CD4-positive, CD25-positive, alpha-beta regulatory T cell (primary cell): ENCODE results near the gene PPP1R3F. TPM values are rescaled to one million over a fixed set of nuclear protein-coding genes. Genes with fewer than 3 reads are reported as not detected.

Source experiments
- ATAC-seq, 2 donors: fragments of 150-1000 bp; cut with Tn5 transposase; one replicate each; pipeline ENCODE4 v1.10.0; 2021; ENCODE audit warnings: low read depth in 2 of 2, moderate number of reproducible peaks in 2 of 2, moderate library complexity in 1 of 2
- DNase-seq, 3 donors: peaks; one replicate each; pipeline versions ENCODE4 v3.0.0 to v3.0.0-alpha.2; 2012 to 2022; ENCODE audit warnings: mixed read lengths in 1 of 3
- H3K27ac ChIP-seq: one replicate; pipeline ENCODE4 v1.7.0; 2013; ENCODE audit warnings: mild to moderate bottlenecking, low read length; ENCODE audit not compliant: insufficient read depth, poor library complexity, severe bottlenecking
- H3K27me3 ChIP-seq: one replicate; pipeline ENCODE4 v1.7.0; 2013; ENCODE audit warnings: low read length; ENCODE audit not compliant: control insufficient read depth, insufficient read depth
- H3K36me3 ChIP-seq: one replicate; pipeline ENCODE4 v1.7.0; 2013; ENCODE audit warnings: mild to moderate bottlenecking, low read length, moderate library complexity; ENCODE audit not compliant: control insufficient read depth, insufficient read depth
- H3K4me1 ChIP-seq: 2 replicates; pipeline ENCODE4 v1.7.0; 2013; ENCODE audit warnings: mild to moderate bottlenecking, low read length; ENCODE audit not compliant: insufficient read depth, control insufficient read depth, poor library complexity, severe bottlenecking
- H3K4me3 ChIP-seq: one replicate; pipeline ENCODE4 v1.7.0; 2013; ENCODE audit warnings: low read depth, mild to moderate bottlenecking, low read length, moderate library complexity
- H3K9me3 ChIP-seq, 2 experiments: 1 replicate in 1 of 2; 2 replicates in 1 of 2; pipeline ENCODE4 v1.7.0; 2013; ENCODE audit warnings: low read length in 2 of 2, mild to moderate bottlenecking in 1 of 2, moderate library complexity in 1 of 2; ENCODE audit not compliant: control insufficient read depth in 2 of 2
- H3K27ac Mint-ChIP-seq, 3 donors: one replicate each; pipeline ENCODE4 v1.8.0; 2020 to 2022; ENCODE audit warnings: mild to moderate bottlenecking in 3 of 3, mixed read lengths in 3 of 3, moderate library complexity in 2 of 3
- H3K27me3 Mint-ChIP-seq: one replicate; pipeline ENCODE4 v1.8.0; 2022; ENCODE audit warnings: mild to moderate bottlenecking, mixed read lengths
- H3K36me3 Mint-ChIP-seq: one replicate; pipeline ENCODE4 v1.8.0; 2020; ENCODE audit warnings: mixed read lengths
- H3K4me1 Mint-ChIP-seq, 4 donors: one replicate each; pipeline ENCODE4 v1.8.0; 2020 to 2022; ENCODE audit warnings: mixed read lengths in 4 of 4, mild to moderate bottlenecking in 1 of 4
- H3K4me3 Mint-ChIP-seq, 4 donors: one replicate each; pipeline ENCODE4 v1.8.0; 2020 to 2022; ENCODE audit warnings: mild to moderate bottlenecking in 4 of 4, mixed read lengths in 4 of 4, moderate library complexity in 3 of 4
- H3K9me3 Mint-ChIP-seq, 7 donors: one replicate each; pipeline ENCODE4 v1.8.0; 2020 to 2022; ENCODE audit warnings: mixed read lengths in 7 of 7, mild to moderate bottlenecking in 3 of 7, moderate library complexity in 2 of 7
- polyA plus RNA-seq, 4 donors: library from polyadenylated mRNA; unstranded; fragments of 300-500 nt; fragmentation: Illumina TruSeq; gene quantifications; one replicate each; pipeline ENCODE4 v1.2.3, GENCODE V29; 2021
- total RNA-seq: library from RNA; stranded (reverse); gene quantifications from one replicate; pipeline ENCODE4 v1.2.3, GENCODE V29; 2022

Gene PPP1R3F, protein sequence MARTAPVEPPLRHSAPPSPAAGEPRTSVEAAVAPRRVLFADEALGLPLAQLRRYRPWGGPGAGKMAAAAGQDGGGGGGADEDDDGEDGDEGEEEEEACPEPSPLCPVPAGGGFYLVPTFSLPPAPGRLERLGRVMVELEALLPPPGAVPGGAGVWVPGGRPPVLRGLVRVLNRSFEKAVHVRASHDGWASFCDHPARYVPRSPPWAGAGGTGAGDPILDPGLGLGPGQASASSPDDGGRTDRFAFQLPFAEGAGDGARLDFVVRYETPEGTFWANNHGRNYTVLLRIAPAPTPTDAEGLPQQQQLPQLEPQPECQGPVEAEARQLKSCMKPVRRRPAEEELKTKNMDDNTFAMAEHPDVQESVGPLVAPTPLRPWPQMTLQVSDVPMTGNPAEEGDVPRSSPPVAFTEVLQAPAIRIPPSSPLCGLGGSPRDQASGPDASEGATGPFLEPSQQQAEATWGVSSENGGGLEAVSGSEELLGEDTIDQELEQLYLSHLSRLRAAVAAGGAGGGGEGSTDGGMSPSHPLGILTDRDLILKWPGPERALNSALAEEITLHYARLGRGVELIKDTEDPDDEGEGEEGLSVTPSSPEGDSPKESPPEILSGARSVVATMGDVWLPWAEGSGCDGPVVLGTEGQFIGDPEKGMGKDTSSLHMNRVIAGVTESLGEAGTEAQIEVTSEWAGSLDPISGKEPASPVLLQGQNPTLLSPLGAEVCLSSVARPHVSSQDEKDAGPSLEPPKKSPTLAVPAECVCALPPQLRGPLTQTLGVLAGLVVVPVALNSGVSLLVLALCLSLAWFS
- 19.4 TPM for total RNA-seq
- 10 to 100 TPM; 11.8 to 28.0 (median 15.1) TPM for polyA plus RNA-seq

DNA sequence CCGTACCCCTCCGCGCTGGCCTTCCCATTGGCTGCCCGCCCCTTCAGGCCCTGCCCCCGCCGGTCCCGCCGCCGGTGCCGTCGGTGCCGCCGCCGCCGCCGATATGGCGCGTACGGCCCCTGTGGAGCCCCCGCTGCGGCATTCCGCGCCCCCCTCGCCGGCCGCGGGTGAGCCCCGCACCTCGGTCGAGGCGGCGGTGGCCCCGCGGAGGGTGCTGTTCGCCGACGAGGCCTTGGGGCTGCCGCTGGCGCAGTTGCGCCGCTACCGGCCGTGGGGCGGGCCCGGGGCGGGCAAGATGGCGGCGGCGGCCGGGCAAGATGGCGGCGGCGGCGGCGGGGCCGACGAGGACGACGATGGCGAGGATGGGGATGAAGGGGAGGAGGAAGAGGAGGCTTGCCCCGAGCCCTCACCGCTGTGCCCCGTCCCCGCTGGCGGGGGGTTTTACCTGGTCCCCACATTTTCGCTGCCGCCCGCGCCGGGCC, at the start of gene PPP1R3F:
TSS of gene PPP1R3F (plus strand) at position 27 of the 482 bp plus-strand sequence. CDS start at position 104, 77 bp downstream.
- no peak for ATAC-seq
- H3K9me3 Mint-ChIP-seq, result no peaks in the 10 kb centered on the region
- peaks cover 76% of the 10 kb centered on the region for H3K4me1 ChIP-seq
- H3K27ac Mint-ChIP-seq, result peak within 1 kb of the TSS; percentile 98 to 100 (median 99)
- peaks cover 6% of the 10 kb centered on the region for H3K36me3 Mint-ChIP-seq
- peak in 1 of 3 donors; percentile 43 for DNase-seq
- H3K4me3 ChIP-seq, result peak within 1 kb of the TSS; percentile 85
- H3K9me3 ChIP-seq, result no peaks in the 10 kb centered on the region
- H3K36me3 ChIP-seq, result no peaks in the 10 kb centered on the region
- H3K27me3 ChIP-seq, result no peaks in the 10 kb centered on the region
- peaks cover 0 to 75% (median 24%) of the 10 kb centered on the region in 4 donors for H3K4me1 Mint-ChIP-seq
- no peaks in the 10 kb centered on the region for H3K27me3 Mint-ChIP-seq
- peak within 1 kb of the TSS; percentile 89 to 100 (median 96) for H3K4me3 Mint-ChIP-seq
- H3K27ac ChIP-seq, result peak within 1 kb of the TSS; percentile 97

DNA sequence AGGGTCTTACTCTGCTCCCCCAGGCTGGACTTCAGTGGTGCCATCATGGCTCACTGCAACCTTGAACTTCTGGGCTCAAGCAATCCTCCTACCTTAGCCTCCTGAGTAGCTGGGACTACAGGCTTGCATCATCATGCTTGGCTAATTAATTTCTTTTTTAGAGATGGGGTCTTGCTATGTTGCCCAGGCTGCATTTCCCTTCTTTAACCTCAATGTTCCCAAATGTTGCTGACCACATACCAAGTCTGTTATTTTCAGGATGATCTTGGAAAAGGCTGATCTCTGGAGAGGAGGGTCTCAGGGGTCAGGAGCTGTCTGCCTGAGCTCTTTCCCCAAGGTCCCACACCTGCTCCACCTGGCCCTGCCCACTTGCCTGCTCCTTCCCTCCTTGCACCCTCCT, 49.5 kb upstream of the PPP1R3F start:
- Mint-ChIP-seq H3K36me3 (no peaks in the 10 kb centered on the region), H3K9me3 (peaks cover 0 to 2% (median 0%) of the 10 kb centered on the region in 7 donors), H3K27me3 (no peaks in the 10 kb centered on the region), H3K4me3 (no peak overlapping the region), H3K4me1 (peaks cover 0 to 3% (median 1%) of the 10 kb centered on the region in 4 donors), H3K27ac (no peak overlapping the region)
- Histone ChIP-seq H3K36me3 (no peaks in the 10 kb centered on the region), H3K4me1 (no peaks in the 10 kb centered on the region), H3K27ac (no peak overlapping the region), H3K4me3 (no peak overlapping the region), H3K9me3 (no peaks in the 10 kb centered on the region), H3K27me3 (no peaks in the 10 kb centered on the region)
- ATAC-seq, result no peak
- DNase-seq, result no peak

GRCh38 chrX:49221868-49222267, 47.7 kb upstream of the PPP1R3F start:
- H3K9me3 Mint-ChIP-seq, result peaks cover 0 to 2% (median 0%) of the 10 kb centered on the region in 7 donors

GRCh38 chrX:49225858-49226257, 43.7 kb upstream of the PPP1R3F start:
- Histone ChIP-seq H3K27ac (no peak overlapping the region), H3K4me1 (peaks cover 2% of the 10 kb centered on the region), H3K4me3 (no peak overlapping the region), H3K36me3 (no peaks in the 10 kb centered on the region), H3K27me3 (no peaks in the 10 kb centered on the region), H3K9me3 (no peaks in the 10 kb centered on the region)
- Mint-ChIP-seq H3K27ac (no peak overlapping the region), H3K27me3 (no peaks in the 10 kb centered on the region), H3K4me1 (peaks cover 0 to 8% (median 1%) of the 10 kb centered on the region in 4 donors), H3K36me3 (no peaks in the 10 kb centered on the region), H3K4me3 (no peak overlapping the region), H3K9me3 (peaks cover 0 to 2% (median 0%) of the 10 kb centered on the region in 7 donors)
- DNase-seq (no peak), ATAC-seq (no peak)

More at GRCh38 chrX:49221868-49222267, 47.7 kb upstream of the PPP1R3F start:
- peaks cover 0 to 3% (median 1%) of the 10 kb centered on the region in 4 donors for H3K4me1 Mint-ChIP-seq
- no peaks in the 10 kb centered on the region for H3K27me3 Mint-ChIP-seq
- Histone ChIP-seq H3K27ac (no peak overlapping the region), H3K9me3 (no peaks in the 10 kb centered on the region), H3K27me3 (no peaks in the 10 kb centered on the region), H3K36me3 (no peaks in the 10 kb centered on the region), H3K4me1 (no peaks in the 10 kb centered on the region), H3K4me3 (no peak overlapping the region)
- ATAC-seq, result no peak
- DNase-seq, result no peak
- no peaks in the 10 kb centered on the region for H3K36me3 Mint-ChIP-seq
- no peak overlapping the region for H3K4me3 Mint-ChIP-seq
- no peak overlapping the region for H3K27ac Mint-ChIP-seq

- no peaks in the 10 kb centered on the region for H3K36me3 Mint-ChIP-seq
- no peaks in the 10 kb centered on the region for H3K36me3 ChIP-seq
- no peak overlapping the region for H3K4me3 ChIP-seq
- H3K27ac ChIP-seq, result no peak overlapping the region
- peaks cover 8% of the 10 kb centered on the region for H3K4me1 ChIP-seq
- no peak for DNase-seq
- no peak overlapping the region for H3K4me3 Mint-ChIP-seq
- H3K27me3 Mint-ChIP-seq, result no peaks in the 10 kb centered on the region
- H3K27ac Mint-ChIP-seq, result no peak overlapping the region
- H3K9me3 ChIP-seq, result no peaks in the 10 kb centered on the region
- no peak for ATAC-seq
- H3K4me1 Mint-ChIP-seq, result peaks cover 0 to 17% (median under 1%) of the 10 kb centered on the region in 4 donors
- H3K27me3 ChIP-seq, result no peaks in the 10 kb centered on the region
- H3K9me3 Mint-ChIP-seq, result peaks cover 0 to 2% (median 0%) of the 10 kb centered on the region in 7 donors
These were observed 42.6 kb upstream of the PPP1R3F start for GRCh38 chrX:49226946-49227345.

DNA sequence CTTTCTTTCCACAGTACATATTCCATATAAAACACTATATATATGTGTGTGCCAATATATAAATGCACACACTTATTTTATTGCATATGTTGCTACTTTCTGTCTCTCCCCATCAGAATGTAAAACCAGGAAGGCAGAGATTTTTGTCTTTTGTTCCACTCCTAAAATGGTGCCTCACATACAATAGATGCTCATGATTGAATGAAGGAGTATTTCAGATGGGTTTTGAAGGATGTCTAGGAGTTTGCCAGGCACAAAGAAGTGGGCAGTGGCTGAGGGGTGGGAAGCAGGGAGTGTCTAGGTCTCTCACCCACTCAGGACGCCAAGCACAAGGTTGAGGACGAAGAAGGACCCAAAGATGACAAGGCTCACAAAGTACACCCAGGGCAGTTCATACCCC, 41.9 kb upstream of the PPP1R3F start:
- ATAC-seq (no peak), DNase-seq (no peak)
- Histone ChIP-seq H3K27me3 (no peaks in the 10 kb centered on the region), H3K36me3 (no peaks in the 10 kb centered on the region), H3K9me3 (no peaks in the 10 kb centered on the region), H3K4me3 (no peak overlapping the region), H3K4me1 (peaks cover 8% of the 10 kb centered on the region), H3K27ac (no peak overlapping the region)
- Mint-ChIP-seq H3K9me3 (peaks cover 0 to 2% (median 0%) of the 10 kb centered on the region in 7 donors), H3K27me3 (no peaks in the 10 kb centered on the region), H3K27ac (no peak overlapping the region), H3K36me3 (no peaks in the 10 kb centered on the region), H3K4me1 (peaks cover 0 to 21% (median 0%) of the 10 kb centered on the region in 4 donors), H3K4me3 (peak overlapping the region in 1 of 4 donors; percentile 23)

DNA sequence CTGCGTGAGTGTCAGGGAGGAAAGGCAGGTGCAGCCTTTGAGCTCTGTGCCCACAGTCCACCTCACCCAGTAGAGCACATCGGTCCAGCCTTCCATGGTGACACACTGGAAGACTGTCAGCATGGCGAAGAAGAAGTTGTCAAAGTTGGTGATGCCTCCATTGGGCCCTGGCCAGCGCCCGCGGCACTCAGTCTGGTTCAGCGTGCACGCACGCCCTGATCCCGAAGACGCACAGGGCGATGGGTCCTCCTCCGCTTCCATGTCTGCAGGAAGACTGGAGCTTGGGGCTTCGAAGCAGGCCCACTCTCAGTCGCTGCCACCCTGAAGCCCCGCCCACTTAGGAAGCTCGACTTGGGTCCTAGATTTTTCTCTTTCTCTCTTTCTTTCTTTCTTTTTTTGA, 41.4 kb upstream of the PPP1R3F start:
- peak overlapping the region in 1 of 4 donors; percentile 23 for H3K4me3 Mint-ChIP-seq

More for the DNA sequence above, 41.4 kb upstream of the PPP1R3F start:
- no peak for ATAC-seq
- Histone ChIP-seq H3K4me3 (no peak overlapping the region), H3K27ac (no peak overlapping the region), H3K27me3 (no peaks in the 10 kb centered on the region), H3K9me3 (no peaks in the 10 kb centered on the region), H3K36me3 (no peaks in the 10 kb centered on the region), H3K4me1 (peaks cover 8% of the 10 kb centered on the region)
- H3K27ac Mint-ChIP-seq, result no peak overlapping the region
- no peaks in the 10 kb centered on the region for H3K27me3 Mint-ChIP-seq
- no peak for DNase-seq
- H3K4me1 Mint-ChIP-seq, result peaks cover 0 to 23% (median 0%) of the 10 kb centered on the region in 4 donors
- peaks cover 0 to 2% (median 0%) of the 10 kb centered on the region in 7 donors for H3K9me3 Mint-ChIP-seq
- no peaks in the 10 kb centered on the region for H3K36me3 Mint-ChIP-seq
